Skin epidermis (tissue), 12 donors: ENCODE measurements around the gene INPP4B.

Source experiments
- H3K27ac ChIP-seq, 21 experiments: fragments of 200-600 bp; sonication (generic) in 11 of 21; one replicate each; pipeline ENCODE4 v1.5.0; 2020; ENCODE audit warnings: mild to moderate bottlenecking in 3 of 21, inconsistent platforms in 2 of 21, moderate library complexity in 2 of 21
- H3K4me3 ChIP-seq, 7 experiments: fragments of 200-600 bp; sonication (generic) in 2 of 7; one replicate each; pipeline ENCODE4 v1.5.0; 2020; ENCODE audit warnings: inconsistent platforms in 2 of 7, mild to moderate bottlenecking in 2 of 7, moderate library complexity in 1 of 7

INPP4B gene

GRCh38 chr4:142752202-142752786, 93.8 kb downstream of the INPP4B start:
- Histone ChIP-seq H3K27ac (peak overlapping the region in 1 of 21 experiments; percentile 8), H3K4me3 (no peak overlapping the region)

- Histone ChIP-seq H3K4me3 (no peak overlapping the region), H3K27ac (no peak overlapping the region)
Observed at GRCh38 chr4:142743121-142743825, 102.8 kb downstream of the INPP4B start.

GRCh38 chr4:142741995-142742394, 104.1 kb downstream of the INPP4B start:
- Histone ChIP-seq H3K4me3 (no peak overlapping the region), H3K27ac (no peak overlapping the region)

- no peak overlapping the region for H3K27ac ChIP-seq
- no peak overlapping the region for H3K4me3 ChIP-seq
Observed at GRCh38 chr4:142728233-142728632, 117.9 kb downstream of the INPP4B start.

- Histone ChIP-seq H3K4me3 (no peak overlapping the region), H3K27ac (no peak overlapping the region)
Observed at GRCh38 chr4:142727149-142727548, 119.0 kb downstream of the INPP4B start.

GRCh38 chr4:142725886-142726285, 120.2 kb downstream of the INPP4B start:
- Histone ChIP-seq H3K4me3 (no peak overlapping the region), H3K27ac (no peak overlapping the region)

GRCh38 chr4:142721187-142721586, 124.9 kb downstream of the INPP4B start:
- Histone ChIP-seq H3K4me3 (no peak overlapping the region), H3K27ac (no peak overlapping the region)

- H3K27ac ChIP-seq: no peak overlapping the region
- no peak overlapping the region for H3K4me3 ChIP-seq
Observed at GRCh38 chr4:142719854-142720541, 126.1 kb downstream of the INPP4B start.

GRCh38 chr4:142718981-142719380, 127.1 kb downstream of the INPP4B start:
- Histone ChIP-seq H3K27ac (no peak overlapping the region), H3K4me3 (no peak overlapping the region)

- Histone ChIP-seq H3K4me3 (no peak overlapping the region), H3K27ac (no peak overlapping the region)
Observed at GRCh38 chr4:142715727-142716126, 130.4 kb downstream of the INPP4B start.

GRCh38 chr4:142713282-142714030, 132.6 kb downstream of the INPP4B start:
- H3K4me3 ChIP-seq: no peak overlapping the region
- no peak overlapping the region for H3K27ac ChIP-seq

- no peak overlapping the region for H3K4me3 ChIP-seq
Observed at GRCh38 chr4:142708231-142708630, 137.9 kb downstream of the INPP4B start.

GRCh38 chr4:142707401-142707800, 138.7 kb downstream of the INPP4B start:
- Histone ChIP-seq H3K27ac (no peak overlapping the region), H3K4me3 (no peak overlapping the region)

More at GRCh38 chr4:142708231-142708630, 137.9 kb downstream of the INPP4B start:
- no peak overlapping the region for H3K27ac ChIP-seq

- Histone ChIP-seq H3K4me3 (no peak overlapping the region), H3K27ac (no peak overlapping the region)
Observed at GRCh38 chr4:142706381-142706780, 139.7 kb downstream of the INPP4B start.

GRCh38 chr4:142705820-142706219, 140.3 kb downstream of the INPP4B start:
- peak overlapping the region in 2 of 21 experiments; percentile 0 to 31 for H3K27ac ChIP-seq
- H3K4me3 ChIP-seq: no peak overlapping the region

- H3K27ac ChIP-seq: peak overlapping the region in 4 of 21 experiments; percentile 21 to 74 (median 62)
- no peak overlapping the region for H3K4me3 ChIP-seq
Observed at GRCh38 chr4:142703694-142704309, 142.3 kb downstream of the INPP4B start.

- Histone ChIP-seq H3K4me3 (no peak overlapping the region), H3K27ac (peak overlapping the region in 3 of 21 experiments; percentile 39 to 64 (median 50))
Observed at GRCh38 chr4:142701017-142701416, 145.1 kb downstream of the INPP4B start.

GRCh38 chr4:142700531-142700930, 145.6 kb downstream of the INPP4B start:
- no peak overlapping the region for H3K4me3 ChIP-seq
- H3K27ac ChIP-seq: peak overlapping the region in 3 of 21 experiments; percentile 39 to 64 (median 50)

- Histone ChIP-seq H3K27ac (peak overlapping the region in 4 of 21 experiments; percentile 4 to 50 (median 20)), H3K4me3 (no peak overlapping the region)
Observed at GRCh38 chr4:142698552-142698951, 147.5 kb downstream of the INPP4B start.

- peak overlapping the region in 1 of 21 experiments; percentile 20 for H3K27ac ChIP-seq
- H3K4me3 ChIP-seq: no peak overlapping the region
Observed at GRCh38 chr4:142697928-142698327, 148.2 kb downstream of the INPP4B start.
